ENCODE measurements around the gene FRMD1.

- TF ChIP-seq RAD21 (IDR thresholded peaks at IDR 0.05; ENCODE audit: low read depth) = no peak
- TF ChIP-seq FOXM1 (IDR thresholded peaks at IDR 0.05; ENCODE audit: borderline replicate concordance, low read depth) = no peak
- TF ChIP-seq REST (IDR thresholded peaks at IDR 0.05; ENCODE audit: low read depth) = no peak
- TF ChIP-seq EP300 (IDR thresholded peaks at IDR 0.05; ENCODE audit: borderline replicate concordance) = no peak
- no peak for TF ChIP-seq CEBPB (IDR thresholded peaks at IDR 0.05)
- TF ChIP-seq TAF1 (IDR thresholded peaks at IDR 0.05; ENCODE audit: low read depth) = no peak
- TF ChIP-seq ZBTB7A (IDR thresholded peaks at IDR 0.05; ENCODE audit: low read depth) = no peak
- no peak for TF ChIP-seq NFIC (IDR thresholded peaks at IDR 0.05)
- TF ChIP-seq CREB1 (IDR thresholded peaks at IDR 0.05; ENCODE audit: low read depth) = no peak
- TF ChIP-seq USF1 (IDR thresholded peaks at IDR 0.05) = no peak
Measured at GRCh38 chr6:168110437-168110836, 31.4 kb upstream of the FRMD1 start.

All from Ishikawa (cell line).